ENCODE data around the gene INTS6L.

Gene INTS6L

GRCh38 chrX:135498236-135498635 lies 22.2 kb upstream of the INTS6L start:
- DNase-seq (ENCODE audit: low read depth): no peak
- Histone ChIP-seq H3K4me3 (ENCODE audit: low read length) (no peak overlapping the region), H3K4me1 (ENCODE audit: control insufficient read depth, insufficient read depth, low read length) (no peaks in the 10 kb centered on the region), H3K36me3 (ENCODE audit: control insufficient read depth, insufficient read depth, low read length, severe bottlenecking) (no peaks in the 10 kb centered on the region), H3K27me3 (replicated peaks; ENCODE audit: control insufficient read depth, insufficient read depth, low read length) (peaks cover 17% of the 10 kb centered on the region), H3K9me3 (ENCODE audit: control insufficient read depth, low read length) (peaks cover 2% of the 10 kb centered on the region), H3K9ac (ENCODE audit: low read length) (no peak overlapping the region)

- Histone ChIP-seq H3K4me1 (ENCODE audit: control insufficient read depth, insufficient read depth, low read length) (no peaks in the 10 kb centered on the region), H3K9me3 (ENCODE audit: control insufficient read depth, low read length) (peaks cover 2% of the 10 kb centered on the region), H3K4me3 (ENCODE audit: low read length) (no peak overlapping the region), H3K27me3 (replicated peaks; ENCODE audit: control insufficient read depth, insufficient read depth, low read length) (peaks cover 5% of the 10 kb centered on the region), H3K36me3 (ENCODE audit: control insufficient read depth, insufficient read depth, low read length, severe bottlenecking) (no peaks in the 10 kb centered on the region), H3K9ac (ENCODE audit: low read length) (no peak overlapping the region)
- no peak for DNase-seq (ENCODE audit: low read depth)
Observed at GRCh38 chrX:135505351-135505750, 15.1 kb upstream of the INTS6L start.

- DNase-seq (ENCODE audit: low read depth): no peak
- Histone ChIP-seq H3K4me1 (ENCODE audit: control insufficient read depth, insufficient read depth, low read length) (no peaks in the 10 kb centered on the region), H3K36me3 (ENCODE audit: control insufficient read depth, insufficient read depth, low read length, severe bottlenecking) (no peaks in the 10 kb centered on the region), H3K9ac (ENCODE audit: low read length) (no peak overlapping the region), H3K27me3 (replicated peaks; ENCODE audit: control insufficient read depth, insufficient read depth, low read length) (peaks cover 9% of the 10 kb centered on the region), H3K4me3 (ENCODE audit: low read length) (no peak overlapping the region), H3K9me3 (ENCODE audit: control insufficient read depth, low read length) (no peaks in the 10 kb centered on the region)
Observed at GRCh38 chrX:135509885-135510284, 10.6 kb upstream of the INTS6L start.

- no peaks in the 10 kb centered on the region for H3K9me3 ChIP-seq (ENCODE audit: control insufficient read depth, low read length)
- peaks cover 13% of the 10 kb centered on the region for H3K27me3 ChIP-seq (replicated peaks; ENCODE audit: control insufficient read depth, insufficient read depth, low read length)
- H3K4me1 ChIP-seq (ENCODE audit: control insufficient read depth, insufficient read depth, low read length): no peaks in the 10 kb centered on the region
- H3K4me3 ChIP-seq (ENCODE audit: low read length): no peak overlapping the region
- DNase-seq (ENCODE audit: low read depth): no peak
- H3K9ac ChIP-seq (ENCODE audit: low read length): no peak overlapping the region
- no peaks in the 10 kb centered on the region for H3K36me3 ChIP-seq (ENCODE audit: control insufficient read depth, insufficient read depth, low read length, severe bottlenecking)
Observed at GRCh38 chrX:135512508-135513129, 7.8 kb upstream of the INTS6L start.

- H3K36me3 ChIP-seq (ENCODE audit: control insufficient read depth, insufficient read depth, low read length, severe bottlenecking): no peaks in the 10 kb centered on the region
- no peaks in the 10 kb centered on the region for H3K9me3 ChIP-seq (ENCODE audit: control insufficient read depth, low read length)
- H3K4me1 ChIP-seq (ENCODE audit: control insufficient read depth, insufficient read depth, low read length): no peaks in the 10 kb centered on the region
- peaks cover 13% of the 10 kb centered on the region for H3K27me3 ChIP-seq (replicated peaks; ENCODE audit: control insufficient read depth, insufficient read depth, low read length)
- H3K9ac ChIP-seq (ENCODE audit: low read length): no peak overlapping the region
- no peak for DNase-seq (ENCODE audit: low read depth)
- H3K4me3 ChIP-seq (ENCODE audit: low read length): no peak overlapping the region
Observed at GRCh38 chrX:135513130-135513515, 7.3 kb upstream of the INTS6L start.

GRCh38 chrX:135516376-135516775 lies 4.1 kb upstream of the INTS6L start:
- no peaks in the 10 kb centered on the region for H3K9me3 ChIP-seq (ENCODE audit: control insufficient read depth, low read length)
- no peak for DNase-seq (ENCODE audit: low read depth)
- H3K36me3 ChIP-seq (ENCODE audit: control insufficient read depth, insufficient read depth, low read length, severe bottlenecking): no peaks in the 10 kb centered on the region
- no peak overlapping the region for H3K9ac ChIP-seq (ENCODE audit: low read length)
- peaks cover 7% of the 10 kb centered on the region for H3K27me3 ChIP-seq (replicated peaks; ENCODE audit: control insufficient read depth, insufficient read depth, low read length)
- no peaks in the 10 kb centered on the region for H3K4me1 ChIP-seq (ENCODE audit: control insufficient read depth, insufficient read depth, low read length)
- no peak overlapping the region for H3K4me3 ChIP-seq (ENCODE audit: low read length)

- Histone ChIP-seq H3K4me1 (ENCODE audit: control insufficient read depth, insufficient read depth, low read length) (no peaks in the 10 kb centered on the region), H3K36me3 (ENCODE audit: control insufficient read depth, insufficient read depth, low read length, severe bottlenecking) (no peaks in the 10 kb centered on the region), H3K9ac (ENCODE audit: low read length) (no peak overlapping the region), H3K9me3 (ENCODE audit: control insufficient read depth, low read length) (no peaks in the 10 kb centered on the region), H3K27me3 (replicated peaks; ENCODE audit: control insufficient read depth, insufficient read depth, low read length) (peaks cover 5% of the 10 kb centered on the region), H3K4me3 (ENCODE audit: low read length) (no peak overlapping the region)
- no peak for DNase-seq (ENCODE audit: low read depth)
Observed at GRCh38 chrX:135518161-135518560, 2.3 kb upstream of the INTS6L start.

GRCh38 chrX:135520022-135520552 lies 373 bp upstream of the INTS6L start:
- H3K4me1 ChIP-seq (ENCODE audit: control insufficient read depth, insufficient read depth, low read length): no peaks in the 10 kb centered on the region
- H3K36me3 ChIP-seq (ENCODE audit: control insufficient read depth, insufficient read depth, low read length, severe bottlenecking): no peaks in the 10 kb centered on the region
- H3K4me3 ChIP-seq (ENCODE audit: low read length): peak overlapping the region; percentile 79
- H3K9ac ChIP-seq (ENCODE audit: low read length): peak overlapping the region; percentile 32
- peak; percentile 47 for DNase-seq (ENCODE audit: low read depth)
- H3K27me3 ChIP-seq (replicated peaks; ENCODE audit: control insufficient read depth, insufficient read depth, low read length): peaks cover 3% of the 10 kb centered on the region
- H3K9me3 ChIP-seq (ENCODE audit: control insufficient read depth, low read length): no peaks in the 10 kb centered on the region

GRCh38 chrX:135521405-135522131 lies 1.1 kb downstream of the INTS6L start:
- Histone ChIP-seq H3K9me3 (ENCODE audit: control insufficient read depth, low read length) (no peaks in the 10 kb centered on the region), H3K36me3 (ENCODE audit: control insufficient read depth, insufficient read depth, low read length, severe bottlenecking) (no peaks in the 10 kb centered on the region), H3K4me3 (ENCODE audit: low read length) (peak overlapping the region; percentile 79), H3K27me3 (replicated peaks; ENCODE audit: control insufficient read depth, insufficient read depth, low read length) (no peaks in the 10 kb centered on the region), H3K4me1 (ENCODE audit: control insufficient read depth, insufficient read depth, low read length) (no peaks in the 10 kb centered on the region), H3K9ac (ENCODE audit: low read length) (peak overlapping the region; percentile 75)
- DNase-seq (ENCODE audit: low read depth): peak; percentile 88

GRCh38 chrX:135522132-135522530 lies 1.7 kb downstream of the INTS6L start:
- H3K27me3 ChIP-seq (replicated peaks; ENCODE audit: control insufficient read depth, insufficient read depth, low read length): peaks cover under 1% of the 10 kb centered on the region
- no peaks in the 10 kb centered on the region for H3K9me3 ChIP-seq (ENCODE audit: control insufficient read depth, low read length)
- H3K36me3 ChIP-seq (ENCODE audit: control insufficient read depth, insufficient read depth, low read length, severe bottlenecking): no peaks in the 10 kb centered on the region
- H3K9ac ChIP-seq (ENCODE audit: low read length): peak overlapping the region; percentile 75
- H3K4me1 ChIP-seq (ENCODE audit: control insufficient read depth, insufficient read depth, low read length): no peaks in the 10 kb centered on the region
- H3K4me3 ChIP-seq (ENCODE audit: low read length): peak overlapping the region; percentile 79
- DNase-seq (ENCODE audit: low read depth): no peak

GRCh38 chrX:135522878-135523693 lies 2.6 kb downstream of the INTS6L start:
- Histone ChIP-seq H3K4me3 (ENCODE audit: low read length) (peak overlapping the region; percentile 79), H3K27me3 (replicated peaks; ENCODE audit: control insufficient read depth, insufficient read depth, low read length) (peaks cover 3% of the 10 kb centered on the region), H3K9ac (ENCODE audit: low read length) (no peak overlapping the region), H3K4me1 (ENCODE audit: control insufficient read depth, insufficient read depth, low read length) (no peaks in the 10 kb centered on the region), H3K9me3 (ENCODE audit: control insufficient read depth, low read length) (no peaks in the 10 kb centered on the region), H3K36me3 (ENCODE audit: control insufficient read depth, insufficient read depth, low read length, severe bottlenecking) (no peaks in the 10 kb centered on the region)
- no peak for DNase-seq (ENCODE audit: low read depth)
